HG02852 (cell line): ENCODE measurements around the gene VEZF1.

Experiments
- ATAC-seq: cut with Tn5 transposase; IDR thresholded peaks from one replicate; pipeline ENCODE4 v1.9.1; 2021; ENCODE audit warnings: mild to moderate bottlenecking, moderate library complexity; ENCODE audit not compliant: unreplicated experiment

VEZF1 gene

DNA sequence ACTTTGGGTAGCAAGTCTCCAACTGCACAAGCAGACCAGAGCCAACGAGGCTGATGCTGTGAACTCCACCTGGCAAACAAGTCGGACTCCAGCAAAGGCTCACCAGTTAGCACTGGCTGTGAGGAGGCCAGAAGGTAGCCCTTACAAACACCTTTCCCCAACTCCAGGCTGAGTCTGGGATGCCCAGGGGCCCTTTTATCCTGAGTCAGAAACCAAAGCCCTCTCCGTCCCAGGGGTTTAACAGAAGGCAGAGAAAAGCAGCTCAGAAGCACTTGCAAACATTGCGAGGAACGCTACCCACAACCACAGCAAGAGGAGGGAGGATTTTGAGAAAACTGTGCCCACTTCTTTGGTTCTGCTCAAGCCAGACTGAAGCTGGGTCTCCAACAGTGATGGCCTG, 57.8 kb downstream of the VEZF1 start:
- ATAC-seq: no peak

DNA sequence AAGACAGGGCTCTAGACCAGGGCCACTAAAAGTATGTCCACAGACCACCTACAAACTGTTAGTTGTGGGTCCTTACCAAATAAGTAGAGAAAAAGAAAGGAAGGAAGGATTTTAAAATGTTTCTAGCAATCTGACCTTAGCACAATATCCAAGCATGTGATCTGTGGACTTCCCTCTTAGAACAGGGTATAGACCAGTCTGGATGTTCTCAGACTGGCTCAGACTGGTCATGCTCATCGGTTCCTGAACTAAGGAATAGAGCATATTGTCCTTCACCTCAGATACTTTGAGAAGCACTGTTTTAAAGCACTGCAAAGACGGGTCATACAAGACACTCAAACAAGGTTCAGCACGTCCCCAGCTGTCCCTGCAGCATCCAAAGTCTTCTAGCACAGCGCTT, 58.7 kb downstream of the VEZF1 start:
- no peak for ATAC-seq

DNA sequence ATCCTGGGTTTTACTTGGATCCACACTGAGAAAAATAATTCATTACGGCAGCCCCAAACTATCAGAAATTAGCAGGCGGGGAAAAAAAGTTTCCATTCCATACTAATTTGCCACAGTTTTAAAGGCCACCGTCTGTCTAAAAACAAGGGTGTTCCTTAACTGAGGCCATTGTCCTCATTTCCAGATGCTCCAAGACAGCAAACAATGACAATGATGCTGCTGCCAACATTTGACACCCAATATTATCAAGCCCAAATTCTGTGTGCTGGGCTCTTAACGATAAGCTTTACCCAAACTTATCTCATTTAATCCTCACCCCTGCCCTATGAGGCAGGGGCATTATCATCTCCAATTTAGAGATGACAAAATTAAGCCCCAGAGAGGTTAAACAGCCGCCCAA, 59.1 kb downstream of the VEZF1 start:
- ATAC-seq: no peak

DNA sequence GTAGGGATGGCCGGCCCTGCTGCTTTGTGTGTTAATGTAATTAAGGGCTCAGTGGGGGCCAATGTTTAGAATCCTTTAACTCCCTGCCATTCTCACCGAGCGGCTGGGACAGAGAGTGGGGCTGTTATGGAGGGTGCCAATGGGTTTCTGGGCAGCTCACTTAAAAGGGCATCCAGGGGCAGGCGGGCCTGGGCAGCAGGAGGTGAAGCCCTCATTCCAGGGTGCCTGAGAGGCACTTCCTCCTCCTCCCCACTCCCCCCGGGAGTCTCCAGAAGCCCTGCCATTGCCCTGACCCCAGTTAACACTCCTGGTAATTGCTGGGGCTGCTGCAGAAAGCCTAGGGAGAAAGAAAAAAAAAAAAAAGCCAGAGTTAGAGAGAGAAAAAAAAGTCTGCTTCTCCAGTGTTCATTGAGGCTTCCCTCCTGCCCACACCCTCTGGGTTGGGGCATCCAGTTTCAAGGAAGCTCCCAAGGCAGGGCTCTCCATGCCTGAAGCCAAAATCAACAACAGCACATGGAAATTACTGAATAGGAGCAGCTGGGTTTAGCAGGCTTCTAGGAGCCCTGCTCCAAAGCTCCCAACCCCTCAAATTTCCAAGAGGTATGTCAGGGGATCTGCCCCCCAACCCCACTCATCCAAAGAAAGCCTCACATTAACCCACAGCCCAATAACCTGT, 60.9 kb downstream of the VEZF1 start:
- no peak for ATAC-seq

DNA sequence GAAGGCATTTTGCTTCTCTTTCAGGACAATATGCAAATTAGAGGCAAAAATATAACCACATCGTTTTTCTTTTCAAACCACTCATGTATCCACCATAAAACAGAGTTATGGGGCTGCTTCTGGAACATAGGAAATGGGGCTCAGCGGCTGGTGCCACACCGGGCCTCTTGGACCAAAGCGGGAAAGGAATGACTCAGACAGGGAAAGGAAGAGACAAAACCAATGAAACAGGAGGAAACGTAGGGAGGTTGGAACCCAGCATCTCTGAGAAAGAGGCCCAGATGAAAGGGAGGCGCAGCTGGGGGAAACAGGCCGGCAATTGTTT, 61.4 kb downstream of the VEZF1 start:
- no peak for ATAC-seq

DNA sequence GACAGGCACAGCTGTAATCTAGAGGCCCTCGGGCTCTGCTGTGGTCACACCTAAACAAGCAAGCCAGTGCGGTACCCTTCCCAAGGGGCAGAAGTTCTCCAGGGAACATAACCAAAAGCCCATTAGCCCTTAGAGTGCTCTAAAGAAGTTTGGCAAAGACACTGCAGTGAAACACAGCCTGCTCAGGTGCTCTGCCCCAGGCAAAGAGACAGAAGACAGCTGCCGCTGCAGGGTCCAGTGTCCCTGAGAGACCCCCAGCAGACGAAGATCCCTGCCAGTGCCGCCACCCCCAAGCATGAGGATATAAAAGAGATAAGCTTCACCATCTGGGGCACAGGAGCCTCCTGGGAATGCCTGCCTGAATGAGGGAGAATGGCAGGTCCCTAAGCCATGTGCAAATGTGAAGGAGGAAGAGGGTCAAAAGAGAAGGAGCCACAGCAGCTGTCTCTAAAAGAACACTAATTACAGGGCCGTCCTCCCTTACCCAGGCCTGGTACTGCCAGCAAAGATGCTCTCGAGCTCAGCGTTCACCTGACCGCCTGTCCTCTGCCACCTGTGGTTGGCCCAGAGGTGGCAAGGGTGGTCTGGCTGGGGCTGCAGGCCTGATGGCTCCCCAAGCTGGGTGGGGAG, 62.6 kb downstream of the VEZF1 start:
- ATAC-seq: no peak

DNA sequence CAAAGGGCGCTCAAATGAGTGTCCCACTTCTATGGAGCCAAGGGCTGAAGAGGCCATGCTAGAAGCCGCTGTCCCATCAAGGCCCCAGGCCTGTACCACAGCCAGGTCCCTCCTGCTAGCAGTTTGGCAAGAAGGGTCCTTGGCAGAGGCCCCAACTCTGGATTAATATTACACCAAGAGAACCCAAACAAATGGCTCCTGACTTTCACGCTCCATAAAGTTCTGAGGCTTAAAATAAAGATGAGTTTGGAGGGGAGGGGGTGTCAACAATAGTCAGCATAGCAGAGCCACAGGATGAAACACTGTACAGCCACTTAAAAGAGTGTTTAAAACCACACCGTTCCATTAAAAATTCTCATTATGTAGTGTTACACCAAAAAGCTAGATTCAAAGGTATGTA, 63.4 kb downstream of the VEZF1 start:
- no peak for ATAC-seq
